MCF 10A (cell line): Measurements from ENCODE around the gene SYT17. TPM values are rescaled to one million over a fixed set of nuclear protein-coding genes. Genes with fewer than 3 reads are reported as not detected.

Experiments used
- BruUV-seq: library from RNA; stranded (reverse); fragments of 400-500 nt; replicated peaks from 2 replicates; lab custom pipeline; 2021; lab: Mats Ljungman, UMichigan
- CTCF ChIA-PET: fragments of 300-600 bp; sonication (Branson Sonifier 250); formaldehyde crosslinking; extraction: SDS; loops from one replicate; lab custom pipeline; 2021; ENCODE audit warnings: antibody characterized with exemption, inconsistent platforms; lab: Yijun Ruan, JAX
- POLR2A ChIA-PET: fragments of 300-600, 350-650 bp; sonication (Branson Sonifier 250); formaldehyde crosslinking; extraction: SDS; loops from one replicate; lab custom pipeline; 2020; ENCODE audit warnings: antibody characterized with exemption, inconsistent platforms; lab: Yijun Ruan, JAX
- DNase-seq: peaks from one replicate; pipeline ENCODE4 v3.0.0-alpha.2; 2018; ENCODE audit not compliant: unreplicated experiment
- H3K27ac Mint-ChIP-seq: one replicate; pipeline ENCODE4 v1.8.0; 2022; ENCODE audit warnings: mild to moderate bottlenecking, low read depth, mixed read lengths; ENCODE audit not compliant: unreplicated experiment
- H3K27me3 Mint-ChIP-seq: one replicate; pipeline ENCODE4 v1.8.0; 2022; ENCODE audit warnings: mixed read lengths; ENCODE audit not compliant: insufficient read depth, unreplicated experiment
- H3K36me3 Mint-ChIP-seq: one replicate; pipeline ENCODE4 v1.8.0; 2022; ENCODE audit warnings: mild to moderate bottlenecking, moderate library complexity, mixed read lengths; ENCODE audit not compliant: insufficient read depth, unreplicated experiment
- H3K4me1 Mint-ChIP-seq: one replicate; pipeline ENCODE4 v1.8.0; 2022; ENCODE audit warnings: mixed read lengths; ENCODE audit not compliant: insufficient read depth, unreplicated experiment
- H3K4me3 Mint-ChIP-seq: one replicate; pipeline ENCODE4 v1.8.0; 2022; ENCODE audit warnings: mild to moderate bottlenecking, moderate library complexity, mixed read lengths; ENCODE audit not compliant: unreplicated experiment
- H3K9me3 Mint-ChIP-seq: one replicate; pipeline ENCODE4 v1.8.0; 2022; ENCODE audit warnings: mixed read lengths; ENCODE audit not compliant: unreplicated experiment
- CTCF ChIP-seq: fragments of 200-600 bp; IDR thresholded peaks from one replicate; pipeline ENCODE4 v1.8.0; 2022; ENCODE audit warnings: antibody characterized with exemption, mild to moderate bottlenecking; ENCODE audit not compliant: unreplicated experiment
- intact Hi-C: fragments of 100-400 bp; cut with micrococcal nuclease; formaldehyde crosslinking; loops from 2 replicates; pipeline ENCODE4 v1.14.1; 2022
- total RNA-seq: library from RNA; stranded (reverse); gene quantifications from 2 replicates; pipeline ENCODE4 v1.2.3, GENCODE V29; 2022

SYT17 gene
- total RNA-seq, 1 experiment from 2014 or later = not detected

- TF ChIP-seq CTCF = no peak
- Mint-ChIP-seq H3K4me1 (no peaks in the 10 kb centered on the region), H3K9me3 (peaks cover 15% of the 10 kb centered on the region), H3K27ac (no peak overlapping the region), H3K4me3 (no peak overlapping the region), H3K36me3 (no peaks in the 10 kb centered on the region), H3K27me3 (no peaks in the 10 kb centered on the region)
- intact Hi-C loops = no loop called here
- DNase-seq = no peak
- no TSS peak for BruUV-seq
- ChIA-PET POLR2A (no interaction called here), CTCF (no interaction called here)
Observed at GRCh38 chr16:19236561-19237209, 68.6 kb downstream of the SYT17 start.

- H3K27ac Mint-ChIP-seq = no peak overlapping the region
- ChIA-PET CTCF (interaction anchor here (0.7 to 2.2 kb wide), 2 partner anchors 15 to 123 kb away, joined by 3 to 6 read pairs; no protein-coding TSS in a partner anchor), POLR2A (no interaction called here)
- no peaks in the 10 kb centered on the region for H3K27me3 Mint-ChIP-seq
- H3K9me3 Mint-ChIP-seq = peaks cover 15% of the 10 kb centered on the region
- TF ChIP-seq CTCF = no peak
- no peaks in the 10 kb centered on the region for H3K4me1 Mint-ChIP-seq
- H3K4me3 Mint-ChIP-seq = no peak overlapping the region
- H3K36me3 Mint-ChIP-seq = no peaks in the 10 kb centered on the region
- intact Hi-C loops = no loop called here
- DNase-seq = no peak
- no TSS peak for BruUV-seq
Observed at GRCh38 chr16:19238406-19238805, 70.4 kb downstream of the SYT17 start.

- no TSS peak for BruUV-seq
- CTCF ChIA-PET = interaction anchor here (2.2 kb wide), 1 partner anchor 16 kb away, joined by 6 read pairs; no protein-coding TSS in a partner anchor
- H3K9me3 Mint-ChIP-seq = peaks cover 14% of the 10 kb centered on the region
- DNase-seq = no peak
- no peak overlapping the region for H3K4me3 Mint-ChIP-seq
- no peaks in the 10 kb centered on the region for H3K27me3 Mint-ChIP-seq
- POLR2A ChIA-PET = no interaction called here
- H3K27ac Mint-ChIP-seq = no peak overlapping the region
- H3K36me3 Mint-ChIP-seq = no peaks in the 10 kb centered on the region
- intact Hi-C loops = no loop called here
- no peaks in the 10 kb centered on the region for H3K4me1 Mint-ChIP-seq
- TF ChIP-seq CTCF = no peak
Observed at GRCh38 chr16:19239511-19240155, 71.6 kb downstream of the SYT17 start.

GRCh38 chr16:19240494-19240893 lies 72.5 kb downstream of the SYT17 start:
- TF ChIP-seq CTCF = no peak
- Mint-ChIP-seq H3K36me3 (no peaks in the 10 kb centered on the region), H3K27ac (no peak overlapping the region), H3K9me3 (peaks cover 6% of the 10 kb centered on the region), H3K4me3 (no peak overlapping the region), H3K27me3 (no peaks in the 10 kb centered on the region), H3K4me1 (no peaks in the 10 kb centered on the region)
- CTCF ChIA-PET = interaction anchor here (2.2 kb wide), 1 partner anchor 17 kb away, joined by 6 read pairs; no protein-coding TSS in a partner anchor
- no peak for DNase-seq
- no TSS peak for BruUV-seq
- POLR2A ChIA-PET = no interaction called here
- intact Hi-C loops = no loop called here
